Dedifferentiated amniotic fluid mesenchymal stem cell (primary cell): ENCODE data around the gene AP1AR.
"Not testable (repeated sequence)": the region's sequence is repeated elsewhere in the genome, so short reads cannot be mapped to it uniquely, and the experiment has no call there.

Source experiments
- DNase-seq: peaks from one replicate; pipeline ENCODE4 v3.0.0-alpha.2; 2016; ENCODE audit errors: extremely low spot score

AP1AR gene

GRCh38 chr4:112279025-112279881 is 47.7 kb downstream of the AP1AR start:
- DNase-seq: no peak

GRCh38 chr4:112279882-112280315 is 48.3 kb downstream of the AP1AR start:
- DNase-seq: no peak

GRCh38 chr4:112280386-112281056 is 48.9 kb downstream of the AP1AR start:
- no peak for DNase-seq

- not testable (repeated sequence) for DNase-seq
These were observed 50.4 kb downstream of the AP1AR start for GRCh38 chr4:112281895-112282398.

GRCh38 chr4:112282860-112283667 is 51.5 kb downstream of the AP1AR start:
- no peak for DNase-seq

GRCh38 chr4:112284166-112284565 is 52.6 kb downstream of the AP1AR start:
- no peak for DNase-seq

GRCh38 chr4:112284662-112285411 is 53.2 kb downstream of the AP1AR start:
- DNase-seq: peak; percentile 23

- no peak for DNase-seq
These were observed 55.8 kb downstream of the AP1AR start for GRCh38 chr4:112287258-112287989.

GRCh38 chr4:112288455-112288854 is 56.9 kb downstream of the AP1AR start:
- no peak for DNase-seq

GRCh38 chr4:112289407-112290253 is 58.0 kb downstream of the AP1AR start:
- no peak for DNase-seq

- DNase-seq: no peak
These were observed 58.8 kb downstream of the AP1AR start for GRCh38 chr4:112290341-112290740.

GRCh38 chr4:112296949-112297880 is 65.6 kb downstream of the AP1AR start, which contains the start of gene ALPK1:
Gene ALPK1, plus strand, starts transcription at chr4:112297369.
- peak; percentile 96 for DNase-seq

- no peak for DNase-seq
These were observed 68.1 kb downstream of the AP1AR start for GRCh38 chr4:112299721-112300120.

- no peak for DNase-seq
These were observed 71.0 kb downstream of the AP1AR start for GRCh38 chr4:112302320-112303274.

- DNase-seq: not testable (repeated sequence)
These were observed 73.9 kb downstream of the AP1AR start for GRCh38 chr4:112305477-112305876.

- DNase-seq: not testable (repeated sequence)
These were observed 77.7 kb downstream of the AP1AR start for GRCh38 chr4:112309263-112309791.

GRCh38 chr4:112311516-112311915 is 79.9 kb downstream of the AP1AR start:
- no peak for DNase-seq
